T-helper 2 cell treated with Interferon-gamma antibody and Interleukin-4, amounts not matched to agents 100 ng/mL and 5 ng/mL, for 36 hours (primary cell): Measurements from ENCODE around the gene CALHM6. TPM values are rescaled to one million over a fixed set of nuclear protein-coding genes. Genes with fewer than 3 reads are reported as not detected.

ENCODE experiments used
- intact Hi-C: fragments of 100-400 bp; cut with micrococcal nuclease; formaldehyde crosslinking; loops from one replicate; pipeline ENCODE4 v1.15.1; 2023
- total RNA-seq: library from RNA; stranded (reverse); gene quantifications from 2 replicates; pipeline ENCODE4 v1.2.3, GENCODE V29; 2022

Gene CALHM6
- total RNA-seq, 1 donor from 2014 or later: 17.1 TPM

- intact Hi-C loops: no loop called here
These were observed 16.1 kb upstream of the CALHM6 start for GRCh38 chr6:116445102-116445501.

- intact Hi-C loops: no loop called here
These were observed 14.8 kb upstream of the CALHM6 start for GRCh38 chr6:116446399-116446798.

GRCh38 chr6:116447052-116447451 is 14.1 kb upstream of the CALHM6 start:
- intact Hi-C loops: loop anchor here (1.0 kb wide), 1 partner anchor 29 kb away; no protein-coding TSS in a partner anchor

GRCh38 chr6:116447496-116448011 is 13.6 kb upstream of the CALHM6 start:
- intact Hi-C loops: loop anchor here (1.0 kb wide), 1 partner anchor 29 kb away; no protein-coding TSS in a partner anchor

- intact Hi-C loops: no loop called here
These were observed 11.6 kb upstream of the CALHM6 start for GRCh38 chr6:116449565-116449964.

- intact Hi-C loops: no loop called here
These were observed 10.9 kb upstream of the CALHM6 start for GRCh38 chr6:116450185-116450710.

GRCh38 chr6:116450769-116451740 is 10.1 kb upstream of the CALHM6 start:
- intact Hi-C loops: no loop called here

- intact Hi-C loops: no loop called here
These were observed 9.3 kb upstream of the CALHM6 start for GRCh38 chr6:116451916-116452315.

- intact Hi-C loops: no loop called here
These were observed 8.6 kb upstream of the CALHM6 start for GRCh38 chr6:116452531-116452930.

GRCh38 chr6:116456106-116456505 is 5.1 kb upstream of the CALHM6 start:
- intact Hi-C loops: no loop called here

- intact Hi-C loops: no loop called here
These were observed 4.2 kb upstream of the CALHM6 start for GRCh38 chr6:116456927-116457326.

GRCh38 chr6:116458264-116458663 is 2.9 kb upstream of the CALHM6 start:
- intact Hi-C loops: no loop called here

GRCh38 chr6:116459927-116460326 is 1.2 kb upstream of the CALHM6 start:
- intact Hi-C loops: no loop called here

GRCh38 chr6:116461932-116462885 is 1.0 kb downstream of the CALHM6 start:
- intact Hi-C loops: loop anchor here (1.0 kb wide), 3 partner anchors 14 to 183 kb away; partner anchors contain the start of genes RWDD1 and TSPYL1

GRCh38 chr6:116463301-116463700 is 2.1 kb downstream of the CALHM6 start:
- intact Hi-C loops: no loop called here

- intact Hi-C loops: no loop called here
These were observed 4.1 kb downstream of the CALHM6 start for GRCh38 chr6:116465246-116465645.

- intact Hi-C loops: no loop called here
These were observed 5.9 kb downstream of the CALHM6 start for GRCh38 chr6:116467096-116467495.

GRCh38 chr6:116467514-116467913 is 6.3 kb downstream of the CALHM6 start:
- intact Hi-C loops: no loop called here

- intact Hi-C loops: no loop called here
These were observed 7.1 kb downstream of the CALHM6 start for GRCh38 chr6:116468293-116468692.

- intact Hi-C loops: no loop called here
These were observed 10.4 kb downstream of the CALHM6 start for GRCh38 chr6:116471531-116471930.

GRCh38 chr6:116472706-116473105 is 11.5 kb downstream of the CALHM6 start:
- intact Hi-C loops: no loop called here
